Body of pancreas (tissue), 4 donors: ENCODE measurements around the gene SON. TPM values are rescaled to one million over a fixed set of nuclear protein-coding genes. Genes with fewer than 3 reads are reported as not detected.
A peak's percentile ranks its signal among the peaks of the same experiment; 100 is the strongest.

Source experiments
- ATAC-seq: fragments of 150-250 bp; one replicate; pipeline ENCODE4 v1.9.1; 2016
- DNase-seq, 4 donors: peaks; one replicate each; pipeline ENCODE4 v3.0.0-alpha.2; 2019
- H3K27ac ChIP-seq, 4 donors: fragments of 200-600 bp; sonication (generic); 1 replicate in 3 of 4; 2 replicates in 1 of 4; pipeline versions ENCODE4 v1.5.1 to v1.6.1; 2016 to 2019; ENCODE audit warnings: mild to moderate bottlenecking in 1 of 4, mixed read lengths in 1 of 4, moderate library complexity in 1 of 4
- H3K27me3 ChIP-seq, 2 donors: fragments of 200-600 bp; sonication (generic); one replicate each; pipeline ENCODE4 v1.6.0; 2016; ENCODE audit warnings: mild to moderate bottlenecking in 1 of 2
- H3K36me3 ChIP-seq, 2 donors: fragments of 200-600 bp; sonication (generic); replicated peaks in 1 of 2; 2 replicates each; pipeline ENCODE4 v1.5.1; 2016; ENCODE audit warnings: low read depth in 2 of 2; ENCODE audit not compliant: insufficient read depth in 1 of 2
- H3K4me1 ChIP-seq: fragments of 200-600 bp; sonication (generic); one replicate; pipeline ENCODE4 v1.6.0; 2016
- H3K4me3 ChIP-seq, 2 donors: fragments of 200-600 bp; sonication (generic); 1 replicate in 1 of 2; 2 replicates in 1 of 2; pipeline ENCODE4 v1.5.1; 2016 to 2019
- H3K9me3 ChIP-seq, 3 donors: fragments of 200-600 bp; sonication (generic); 1 replicate in 2 of 3; 2 replicates in 1 of 3; pipeline ENCODE4 v1.5.1; 2016
- CTCF ChIP-seq, 7 experiments: fragments of 450-650 bp in 4 of 7; fragments of 200-600 bp in 3 of 7; sonication (generic) in 3 of 7; IDR thresholded peaks; one replicate each; pipeline ENCODE4 v1.5.1; 2016 to 2019; ENCODE audit warnings: antibody characterized with exemption in 7 of 7
- POLR2A ChIP-seq, 3 donors: fragments of 450-650 bp; IDR thresholded peaks; one replicate each; pipeline ENCODE4 v1.6.1; 2016; ENCODE audit warnings: antibody characterized with exemption in 3 of 3, mild to moderate bottlenecking in 2 of 3
- WGBS, 2 donors: methylation state at CpG; one replicate each; pipeline ENCODE4 v1.1.5; 2017; 5-methylcytosine and 5-hydroxymethylcytosine counted together
- intact Hi-C: fragments of 100-400 bp; cut with DNase I; formaldehyde crosslinking; loops from one replicate; pipeline ENCODE4 v1.15.1; 2023
- total RNA-seq, 2 donors: library from RNA; depleted of rRNA; stranded (reverse); fragments of >200 nt; gene quantifications; one replicate each; pipeline ENCODE4 v1.1.0, GENCODE V29; 2016

The SON gene
- total RNA-seq, 2 donors from 2014 or later: 118 to 235 TPM

GRCh38 chr21:33578214-33578613 lies 35.4 kb downstream of the SON start:
- no peaks in the 10 kb centered on the region for H3K9me3 ChIP-seq
- DNase-seq (no peak), ATAC-seq (no peak)
- H3K27ac ChIP-seq: no peak overlapping the region
- intact Hi-C loops: no loop called here
- no peak for TF ChIP-seq CTCF (IDR thresholded peaks at IDR 0.05)
- TF ChIP-seq POLR2A (IDR thresholded peaks at IDR 0.05): no peak
- peaks cover 8 to 10% of the 10 kb centered on the region in 2 donors for H3K36me3 ChIP-seq
- 89 to 93% methylated on average over 2 of the region's 2 CpGs for WGBS, 2 donors
- H3K4me1 ChIP-seq: no peaks in the 10 kb centered on the region
- no peaks in the 10 kb centered on the region for H3K27me3 ChIP-seq
- no peak overlapping the region for H3K4me3 ChIP-seq

- Histone ChIP-seq H3K9me3 (no peaks in the 10 kb centered on the region), H3K27ac (no peak overlapping the region), H3K36me3 (peaks cover 8 to 10% of the 10 kb centered on the region in 2 donors), H3K4me3 (no peak overlapping the region), H3K4me1 (no peaks in the 10 kb centered on the region), H3K27me3 (no peaks in the 10 kb centered on the region)
- no peak for TF ChIP-seq POLR2A (IDR thresholded peaks at IDR 0.05)
- TF ChIP-seq CTCF (IDR thresholded peaks at IDR 0.05): no peak
- ATAC-seq (no peak), DNase-seq (no peak)
- intact Hi-C loops: no loop called here
- WGBS, 2 donors: 88% methylated on average over 7 of the region's 7 CpGs
Measured at GRCh38 chr21:33578959-33579542, 36.2 kb downstream of the SON start.

GRCh38 chr21:33584455-33584854 lies 41.6 kb downstream of the SON start:
- H3K36me3 ChIP-seq: no peaks in the 10 kb centered on the region
- DNase-seq (no peak), ATAC-seq (no peak)
- H3K4me3 ChIP-seq: no peak overlapping the region
- H3K9me3 ChIP-seq: no peaks in the 10 kb centered on the region
- 49 to 59% methylated on average over 3 of the region's 3 CpGs for WGBS, 2 donors
- H3K4me1 ChIP-seq: peaks cover 16% of the 10 kb centered on the region
- H3K27me3 ChIP-seq: no peaks in the 10 kb centered on the region
- no peak for TF ChIP-seq CTCF (IDR thresholded peaks at IDR 0.05)
- no peak for TF ChIP-seq POLR2A (IDR thresholded peaks at IDR 0.05)
- H3K27ac ChIP-seq: no peak overlapping the region
- intact Hi-C loops: no loop called here

- no peak for DNase-seq
- Histone ChIP-seq H3K4me1 (peaks cover 16% of the 10 kb centered on the region), H3K27ac (no peak overlapping the region), H3K27me3 (no peaks in the 10 kb centered on the region), H3K36me3 (no peaks in the 10 kb centered on the region), H3K4me3 (no peak overlapping the region), H3K9me3 (no peaks in the 10 kb centered on the region)
- WGBS, 2 donors: 72 to 87% methylated on average over 6 of the region's 6 CpGs
- intact Hi-C loops: no loop called here
- TF ChIP-seq CTCF (IDR thresholded peaks at IDR 0.05) (no peak), POLR2A (IDR thresholded peaks at IDR 0.05) (no peak)
- no peak for ATAC-seq
Measured at GRCh38 chr21:33586927-33587326, 44.1 kb downstream of the SON start.

GRCh38 chr21:33587792-33588484 lies 45.1 kb downstream of the SON start:
- DNase-seq (peak; percentile 31 to 50 (median 38)), ATAC-seq (peak; percentile 22)
- Histone ChIP-seq H3K9me3 (no peaks in the 10 kb centered on the region), H3K27ac (peak overlapping the region; percentile 68 to 89 (median 84)), H3K36me3 (no peaks in the 10 kb centered on the region), H3K4me3 (peak overlapping the region; percentile 43 to 49), H3K27me3 (no peaks in the 10 kb centered on the region), H3K4me1 (peaks cover 16% of the 10 kb centered on the region)
- no peak for TF ChIP-seq POLR2A (IDR thresholded peaks at IDR 0.05)
- 1 to 2% methylated on average over 10 to 38 of the region's 57 CpGs for whole genome bisulfite sequencing, 2 donors
- intact Hi-C loops: no loop called here
